ENCODE measurements around the gene PRKCA. TPM values are rescaled to one million over a fixed set of nuclear protein-coding genes. Genes with fewer than 3 reads are reported as not detected.

The PRKCA gene
- total RNA-seq, 3 donors from 2014 or later (not counting 1 experiment from before 2014, with no cell fraction given), result 19.6 to 29.0 (median 20.4) TPM

- H3K27me3 ChIP-seq (ENCODE audit: control insufficient read depth, insufficient read depth, low read length), result no peaks in the 10 kb centered on the region
- DNase-seq (no peak), ATAC-seq (no peak)
- Mint-ChIP-seq H3K9me3 (peaks cover under 1% of the 10 kb centered on the region in 2 donors), H3K4me3 (no peak overlapping the region), H3K4me1 (peaks cover 6 to 10% of the 10 kb centered on the region in 2 donors), H3K27ac (no peak overlapping the region), H3K27me3 (ENCODE audit: low read depth in 2 of 2) (peaks cover 7 to 12% of the 10 kb centered on the region in 2 donors), H3K36me3 (no peaks in the 10 kb centered on the region)
- no peak for TF ChIP-seq CTCF (IDR thresholded peaks at IDR 0.05)
- intact Hi-C loops (cut with micrococcal nuclease), result no loop called here
- peaks cover 8% of the 10 kb centered on the region for H3K4me1 ChIP-seq (ENCODE audit: control insufficient read depth, insufficient read depth, low read length)
- no peak overlapping the region for H3K4me3 ChIP-seq (ENCODE audit: low read length)
- H3K9me3 ChIP-seq (ENCODE audit: control insufficient read depth, insufficient read depth, low read length), result no peaks in the 10 kb centered on the region
- WGBS (ENCODE audit: insufficient coverage), result 88% methylated on average over 5 of the region's 5 CpGs
- H3K27ac ChIP-seq (ENCODE audit: low read length), result no peak overlapping the region
- H3K36me3 ChIP-seq (ENCODE audit: control insufficient read depth, insufficient read depth, low read length), result no peaks in the 10 kb centered on the region
Observed at GRCh38 chr17:66812571-66812970, 510.2 kb downstream of the PRKCA start.

GRCh38 chr17:66813296-66813695 is 510.9 kb downstream of the PRKCA start:
- Histone ChIP-seq H3K4me1 (ENCODE audit: control insufficient read depth, insufficient read depth, low read length) (peaks cover 2% of the 10 kb centered on the region), H3K27ac (ENCODE audit: low read length) (no peak overlapping the region), H3K27me3 (ENCODE audit: control insufficient read depth, insufficient read depth, low read length) (no peaks in the 10 kb centered on the region), H3K9me3 (ENCODE audit: control insufficient read depth, insufficient read depth, low read length) (peaks cover 4% of the 10 kb centered on the region), H3K4me3 (ENCODE audit: low read length) (no peak overlapping the region), H3K36me3 (ENCODE audit: control insufficient read depth, insufficient read depth, low read length) (no peaks in the 10 kb centered on the region)
- Mint-ChIP-seq H3K27me3 (ENCODE audit: low read depth in 2 of 2) (peaks cover 7 to 11% of the 10 kb centered on the region in 2 donors), H3K27ac (no peak overlapping the region), H3K36me3 (no peaks in the 10 kb centered on the region), H3K4me1 (peaks cover 2% of the 10 kb centered on the region in 2 donors), H3K4me3 (no peak overlapping the region), H3K9me3 (peaks cover 3 to 4% of the 10 kb centered on the region in 2 donors)
- DNase-seq (no peak), ATAC-seq (no peak)
- 60% methylated on average over 1 of the region's 2 CpGs for WGBS (ENCODE audit: insufficient coverage)
- intact Hi-C loops (cut with micrococcal nuclease), result no loop called here
- no peak for TF ChIP-seq CTCF (IDR thresholded peaks at IDR 0.05)

GRCh38 chr17:66814026-66814425 is 511.6 kb downstream of the PRKCA start:
- H3K27ac Mint-ChIP-seq, result no peak overlapping the region
- no peak overlapping the region for H3K4me3 Mint-ChIP-seq
- no peak for ATAC-seq
- Histone ChIP-seq H3K27me3 (ENCODE audit: control insufficient read depth, insufficient read depth, low read length) (no peaks in the 10 kb centered on the region), H3K9me3 (ENCODE audit: control insufficient read depth, insufficient read depth, low read length) (peaks cover 6% of the 10 kb centered on the region), H3K4me3 (ENCODE audit: low read length) (no peak overlapping the region), H3K4me1 (ENCODE audit: control insufficient read depth, insufficient read depth, low read length) (no peaks in the 10 kb centered on the region), H3K36me3 (ENCODE audit: control insufficient read depth, insufficient read depth, low read length) (no peaks in the 10 kb centered on the region), H3K27ac (ENCODE audit: low read length) (no peak overlapping the region)
- 81% methylated on average over 3 of the region's 6 CpGs for WGBS (ENCODE audit: insufficient coverage)
- H3K27me3 Mint-ChIP-seq (ENCODE audit: low read depth in 2 of 2), result peaks cover 7 to 11% of the 10 kb centered on the region in 2 donors
- H3K9me3 Mint-ChIP-seq, result peaks cover 3 to 4% of the 10 kb centered on the region in 2 donors
- H3K36me3 Mint-ChIP-seq, result no peaks in the 10 kb centered on the region
- intact Hi-C loops (cut with micrococcal nuclease), result no loop called here
- DNase-seq, result no peak
- TF ChIP-seq CTCF (IDR thresholded peaks at IDR 0.05), result no peak
- no peaks in the 10 kb centered on the region for H3K4me1 Mint-ChIP-seq

DNA sequence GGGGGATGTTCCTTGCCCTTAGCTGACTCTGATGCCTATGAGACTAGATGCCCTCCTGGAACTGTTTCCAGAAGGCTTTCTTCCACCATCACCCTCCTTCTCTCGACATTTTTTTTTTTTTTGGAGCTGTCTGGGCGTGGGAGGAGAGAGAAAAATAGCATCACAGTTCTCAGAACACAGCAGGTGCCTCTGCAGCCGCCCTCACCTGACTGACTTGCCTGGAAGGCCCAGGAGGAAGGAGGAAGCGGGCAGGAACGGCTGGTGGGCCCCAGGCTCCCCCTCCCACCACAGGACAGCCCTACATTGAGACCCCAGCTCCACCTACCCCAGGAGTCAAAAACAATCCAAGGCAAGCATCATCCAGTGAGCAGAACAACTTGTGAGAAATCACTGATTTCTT is 512.2 kb downstream of the PRKCA start:
- Histone ChIP-seq H3K4me3 (ENCODE audit: low read length) (no peak overlapping the region), H3K9me3 (ENCODE audit: control insufficient read depth, insufficient read depth, low read length) (peaks cover 6% of the 10 kb centered on the region), H3K36me3 (ENCODE audit: control insufficient read depth, insufficient read depth, low read length) (no peaks in the 10 kb centered on the region), H3K4me1 (ENCODE audit: control insufficient read depth, insufficient read depth, low read length) (no peaks in the 10 kb centered on the region), H3K27me3 (ENCODE audit: control insufficient read depth, insufficient read depth, low read length) (no peaks in the 10 kb centered on the region), H3K27ac (ENCODE audit: low read length) (no peak overlapping the region)
- intact Hi-C loops (cut with micrococcal nuclease), result no loop called here
- DNase-seq, result no peak
- Mint-ChIP-seq H3K27me3 (ENCODE audit: low read depth in 2 of 2) (peaks cover 7 to 11% of the 10 kb centered on the region in 2 donors), H3K9me3 (peaks cover 3 to 4% of the 10 kb centered on the region in 2 donors), H3K4me1 (no peaks in the 10 kb centered on the region), H3K4me3 (no peak overlapping the region), H3K27ac (no peak overlapping the region), H3K36me3 (no peaks in the 10 kb centered on the region)
- WGBS (ENCODE audit: insufficient coverage), result 38% methylated on average over 4 of the region's 5 CpGs
- no peak for TF ChIP-seq CTCF (IDR thresholded peaks at IDR 0.05)
- no peak for ATAC-seq
